GM21526 (cell line): ENCODE data around the gene RAB42.

ENCODE experiments used
- ATAC-seq: cut with Tn5 transposase; IDR thresholded peaks from one replicate; pipeline ENCODE4 v1.9.1; 2021; ENCODE audit warnings: moderate library complexity; ENCODE audit not compliant: unreplicated experiment, low FRiP score

Gene RAB42

DNA sequence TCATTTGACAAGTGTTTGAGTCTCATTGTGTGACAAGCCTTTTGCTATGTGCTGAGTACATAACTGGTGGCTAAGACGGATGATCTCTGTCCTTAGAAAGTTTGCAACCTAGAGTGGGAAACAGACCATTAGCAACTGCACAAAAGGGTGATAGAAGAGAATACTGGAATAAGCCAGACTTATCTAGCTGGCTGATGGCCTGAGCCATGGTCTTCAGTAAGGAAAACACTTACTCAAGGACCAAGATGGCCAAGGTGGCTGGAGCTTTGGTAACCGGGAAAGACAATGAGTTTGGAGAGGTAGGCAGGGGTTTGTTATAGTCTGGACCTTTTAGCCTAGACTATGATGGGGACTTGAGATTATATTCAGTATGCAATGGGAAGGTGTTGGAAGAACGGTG is 52.4 kb downstream of the RAB42 start:
- ATAC-seq: no peak
